Activated naive CD4-positive, alpha-beta T cell treated with anti-CD3 and anti-CD28 coated beads, Interleukin-2, amount 10 ng/mL, durations not matched to agents 7 days and 5 days (primary cell): ENCODE results near the gene SRSF12.

Source experiments
- CTCF ChIA-PET: fragments of 350-600 bp; sonication (Branson Sonifier 250); formaldehyde crosslinking; loops from one replicate; lab custom pipeline; 2021; ENCODE audit warnings: antibody characterized with exemption; lab: Charles Lee
- DNase-seq: peaks from one replicate; pipeline ENCODE4 v3.0.0-alpha.2; 2020
- H3K27ac Mint-ChIP-seq: one replicate; pipeline ENCODE4 v1.8.0; 2021; ENCODE audit warnings: mild to moderate bottlenecking, moderate library complexity, mixed read lengths
- H3K27me3 Mint-ChIP-seq: one replicate; pipeline ENCODE4 v1.8.0; 2021; ENCODE audit warnings: mild to moderate bottlenecking, mixed read lengths
- H3K36me3 Mint-ChIP-seq: one replicate; pipeline ENCODE4 v1.8.0; 2021; ENCODE audit warnings: mixed read lengths
- H3K4me1 Mint-ChIP-seq: one replicate; pipeline ENCODE4 v1.8.0; 2021; ENCODE audit warnings: mixed read lengths
- H3K4me3 Mint-ChIP-seq: one replicate; pipeline ENCODE4 v1.8.0; 2021; ENCODE audit warnings: mild to moderate bottlenecking, moderate library complexity, mixed read lengths
- H3K9me3 Mint-ChIP-seq: one replicate; pipeline ENCODE4 v1.8.0; 2021; ENCODE audit warnings: mixed read lengths

The SRSF12 gene

GRCh38 chr6:89110284-89110683 lies 7.6 kb downstream of the SRSF12 start:
- Mint-ChIP-seq H3K27ac (no peak overlapping the region), H3K27me3 (no peaks in the 10 kb centered on the region), H3K36me3 (no peaks in the 10 kb centered on the region), H3K4me1 (no peaks in the 10 kb centered on the region), H3K9me3 (no peaks in the 10 kb centered on the region), H3K4me3 (no peak overlapping the region)
- CTCF ChIA-PET = no interaction called here
- DNase-seq = no peak

- H3K4me1 Mint-ChIP-seq = no peaks in the 10 kb centered on the region
- H3K27me3 Mint-ChIP-seq = no peaks in the 10 kb centered on the region
- no peaks in the 10 kb centered on the region for H3K36me3 Mint-ChIP-seq
- no peak overlapping the region for H3K4me3 Mint-ChIP-seq
- DNase-seq = no peak
- H3K27ac Mint-ChIP-seq = no peak overlapping the region
- CTCF ChIA-PET = no interaction called here
- H3K9me3 Mint-ChIP-seq = no peaks in the 10 kb centered on the region
Observed at GRCh38 chr6:89100114-89100513, 17.8 kb downstream of the SRSF12 start.

GRCh38 chr6:89098461-89098860 lies 19.4 kb downstream of the SRSF12 start:
- Mint-ChIP-seq H3K4me1 (no peaks in the 10 kb centered on the region), H3K4me3 (no peak overlapping the region), H3K27ac (no peak overlapping the region), H3K27me3 (no peaks in the 10 kb centered on the region), H3K36me3 (no peaks in the 10 kb centered on the region), H3K9me3 (no peaks in the 10 kb centered on the region)
- no peak for DNase-seq
- CTCF ChIA-PET = no interaction called here

GRCh38 chr6:89087881-89088280 lies 30.0 kb downstream of the SRSF12 start:
- no peak overlapping the region for H3K27ac Mint-ChIP-seq
- CTCF ChIA-PET = no interaction called here
- H3K27me3 Mint-ChIP-seq = no peaks in the 10 kb centered on the region
- no peaks in the 10 kb centered on the region for H3K9me3 Mint-ChIP-seq
- DNase-seq = no peak
- H3K36me3 Mint-ChIP-seq = peaks cover 39% of the 10 kb centered on the region
- H3K4me1 Mint-ChIP-seq = peaks cover 35% of the 10 kb centered on the region
- H3K4me3 Mint-ChIP-seq = no peak overlapping the region

- no peak overlapping the region for H3K27ac Mint-ChIP-seq
- peaks cover 39% of the 10 kb centered on the region for H3K4me1 Mint-ChIP-seq
- H3K27me3 Mint-ChIP-seq = peaks cover 5% of the 10 kb centered on the region
- CTCF ChIA-PET = interaction anchor here (0.5 to 1.7 kb wide), 3 partner anchors 103 to 269 kb away, joined by 3 to 5 read pairs (median 3); no protein-coding TSS in a partner anchor
- no peak for DNase-seq
- no peak overlapping the region for H3K4me3 Mint-ChIP-seq
- H3K9me3 Mint-ChIP-seq = no peaks in the 10 kb centered on the region
- H3K36me3 Mint-ChIP-seq = peaks cover 56% of the 10 kb centered on the region
Observed at GRCh38 chr6:89085409-89086205, 32.3 kb downstream of the SRSF12 start.

- Mint-ChIP-seq H3K9me3 (no peaks in the 10 kb centered on the region), H3K36me3 (peaks cover 56% of the 10 kb centered on the region)
- CTCF ChIA-PET = interaction anchor here (0.5 to 1.7 kb wide), 2 partner anchors 102 to 270 kb away, joined by 3 to 5 read pairs; no protein-coding TSS in a partner anchor
Observed at GRCh38 chr6:89084954-89085353, 32.9 kb downstream of the SRSF12 start.

GRCh38 chr6:89084542-89084941 lies 33.3 kb downstream of the SRSF12 start:
- H3K4me1 Mint-ChIP-seq = peaks cover 32% of the 10 kb centered on the region

More at GRCh38 chr6:89084954-89085353, 32.9 kb downstream of the SRSF12 start:
- DNase-seq = no peak
- H3K4me3 Mint-ChIP-seq = peak overlapping the region; percentile 33
- H3K4me1 Mint-ChIP-seq = peaks cover 35% of the 10 kb centered on the region
- peaks cover 8% of the 10 kb centered on the region for H3K27me3 Mint-ChIP-seq
- peak overlapping the region; percentile 25 for H3K27ac Mint-ChIP-seq

GRCh38 chr6:89082486-89082891 lies 35.4 kb downstream of the SRSF12 start:
- H3K27me3 Mint-ChIP-seq = peaks cover 8% of the 10 kb centered on the region
- peak; percentile 31 for DNase-seq
- peak overlapping the region; percentile 95 for H3K4me3 Mint-ChIP-seq
- peaks cover 48% of the 10 kb centered on the region for H3K4me1 Mint-ChIP-seq
- no peaks in the 10 kb centered on the region for H3K9me3 Mint-ChIP-seq
- CTCF ChIA-PET = interaction anchor here (0.7 to 1.5 kb wide), 2 partner anchors 10 to 89 kb away, joined by 3 to 4 read pairs; no protein-coding TSS in a partner anchor
- peak overlapping the region; percentile 96 for H3K27ac Mint-ChIP-seq
- H3K36me3 Mint-ChIP-seq = peaks cover 53% of the 10 kb centered on the region

More at GRCh38 chr6:89084542-89084941, 33.3 kb downstream of the SRSF12 start:
- Mint-ChIP-seq H3K27me3 (peaks cover 8% of the 10 kb centered on the region), H3K9me3 (no peaks in the 10 kb centered on the region), H3K36me3 (peaks cover 56% of the 10 kb centered on the region), H3K27ac (peak overlapping the region; percentile 25), H3K4me3 (peak overlapping the region; percentile 33)
- CTCF ChIA-PET = interaction anchor here (0.6 to 1.7 kb wide), 2 partner anchors 101 to 262 kb away, joined by 3 to 5 read pairs; no protein-coding TSS in a partner anchor
- no peak for DNase-seq

- Mint-ChIP-seq H3K9me3 (no peaks in the 10 kb centered on the region), H3K27ac (peak overlapping the region; percentile 96), H3K27me3 (peaks cover 8% of the 10 kb centered on the region), H3K4me1 (peaks cover 51% of the 10 kb centered on the region), H3K4me3 (peak overlapping the region; percentile 95), H3K36me3 (peaks cover 49% of the 10 kb centered on the region)
- CTCF ChIA-PET = interaction anchor here (1.5 to 5.7 kb wide), 3 partner anchors 64 to 98 kb away, joined by 3 to 32 read pairs (median 20); partner anchors contain the start of gene PM20D2
- peak; percentile 98 for DNase-seq
Observed at GRCh38 chr6:89081423-89082322, 36.2 kb downstream of the SRSF12 start.

- peaks cover 45% of the 10 kb centered on the region for H3K36me3 Mint-ChIP-seq
- H3K27ac Mint-ChIP-seq = peak overlapping the region; percentile 100
- DNase-seq = no peak
- peak overlapping the region; percentile 95 for H3K4me3 Mint-ChIP-seq
- H3K27me3 Mint-ChIP-seq = peaks cover 8% of the 10 kb centered on the region
- peaks cover 51% of the 10 kb centered on the region for H3K4me1 Mint-ChIP-seq
- CTCF ChIA-PET = interaction anchor here (1.5 to 5.7 kb wide), 3 partner anchors 64 to 98 kb away, joined by 3 to 32 read pairs (median 20); partner anchors contain the start of gene PM20D2
- no peaks in the 10 kb centered on the region for H3K9me3 Mint-ChIP-seq
Observed at GRCh38 chr6:89081129-89081422, 36.8 kb downstream of the SRSF12 start.

GRCh38 chr6:89080281-89081128 lies 37.4 kb downstream of the SRSF12 start, which contains the start of gene PNRC1:
TSS of gene PNRC1 (plus strand) at chr6:89080751. CDS start at chr6:89080895, 144 bp downstream.
- CTCF ChIA-PET = interaction anchor here (1.3 to 5.7 kb wide), 3 partner anchors 37 to 97 kb away, joined by 5 to 32 read pairs (median 20); partner anchors contain the start of genes PM20D2 and SRSF12
- peaks cover 50% of the 10 kb centered on the region for H3K4me1 Mint-ChIP-seq
- H3K27ac Mint-ChIP-seq = peak within 1 kb of the TSS; percentile 100
- peaks cover 43% of the 10 kb centered on the region for H3K36me3 Mint-ChIP-seq
- H3K27me3 Mint-ChIP-seq = peaks cover 8% of the 10 kb centered on the region
- H3K9me3 Mint-ChIP-seq = no peaks in the 10 kb centered on the region
- H3K4me3 Mint-ChIP-seq = peak within 1 kb of the TSS; percentile 95
- DNase-seq = peak; percentile 100

- CTCF ChIA-PET = interaction anchor here (0.7 to 5.7 kb wide), 4 partner anchors 38 to 96 kb away, joined by 3 to 32 read pairs (median 12); partner anchors contain the start of genes PM20D2 and SRSF12
- peak overlapping the region; percentile 93 for H3K4me3 Mint-ChIP-seq
- peaks cover 8% of the 10 kb centered on the region for H3K27me3 Mint-ChIP-seq
- peaks cover 41% of the 10 kb centered on the region for H3K4me1 Mint-ChIP-seq
- H3K36me3 Mint-ChIP-seq = peaks cover 34% of the 10 kb centered on the region
- peak; percentile 80 for DNase-seq
- no peaks in the 10 kb centered on the region for H3K9me3 Mint-ChIP-seq
- peak overlapping the region; percentile 100 for H3K27ac Mint-ChIP-seq
Observed at GRCh38 chr6:89079511-89080234, 38.2 kb downstream of the SRSF12 start.
